HG02610 (cell line): ENCODE data around the gene PDK4.
"Not testable (repeated sequence)": the region's sequence is repeated elsewhere in the genome, so short reads cannot be mapped to it uniquely, and the experiment has no call there.

Experiments
- ATAC-seq: cut with Tn5 transposase; IDR thresholded peaks from one replicate; pipeline ENCODE4 v1.9.1; 2021; ENCODE audit warnings: mild to moderate bottlenecking, moderate library complexity; ENCODE audit not compliant: unreplicated experiment

The PDK4 gene

GRCh38 chr7:95578299-95578855 lies 17.9 kb downstream of the PDK4 start:
- no peak for ATAC-seq

- no peak for ATAC-seq
Observed at GRCh38 chr7:95577137-95577536, 19.2 kb downstream of the PDK4 start.

GRCh38 chr7:95569720-95570119 lies 26.6 kb downstream of the PDK4 start:
- ATAC-seq, result no peak

- ATAC-seq, result no peak
Observed at GRCh38 chr7:95560674-95561073, 35.6 kb downstream of the PDK4 start.

GRCh38 chr7:95558864-95559263 lies 37.5 kb downstream of the PDK4 start:
- no peak for ATAC-seq

GRCh38 chr7:95556777-95557176 lies 39.5 kb downstream of the PDK4 start:
- no peak for ATAC-seq

GRCh38 chr7:95553939-95554338 lies 42.4 kb downstream of the PDK4 start:
- no peak for ATAC-seq

- ATAC-seq, result not testable (repeated sequence)
Observed at GRCh38 chr7:95552010-95552926, 44.0 kb downstream of the PDK4 start.

- ATAC-seq, result no peak
Observed at GRCh38 chr7:95550546-95550945, 45.8 kb downstream of the PDK4 start.

GRCh38 chr7:95549818-95550529 lies 46.3 kb downstream of the PDK4 start:
- no peak for ATAC-seq

GRCh38 chr7:95547361-95548348 lies 48.7 kb downstream of the PDK4 start:
- no peak for ATAC-seq

- ATAC-seq, result no peak
Observed at GRCh38 chr7:95546647-95547046, 49.7 kb downstream of the PDK4 start.

- no peak for ATAC-seq
Observed at GRCh38 chr7:95545673-95546072, 50.6 kb downstream of the PDK4 start.

- ATAC-seq, result no peak
Observed at GRCh38 chr7:95545007-95545615, 51.2 kb downstream of the PDK4 start.

GRCh38 chr7:95544171-95544570 lies 52.1 kb downstream of the PDK4 start:
- no peak for ATAC-seq

- ATAC-seq, result no peak
Observed at GRCh38 chr7:95543312-95543711, 53.0 kb downstream of the PDK4 start.

GRCh38 chr7:95540366-95540765 lies 56.0 kb downstream of the PDK4 start:
- no peak for ATAC-seq

GRCh38 chr7:95539426-95539825 lies 56.9 kb downstream of the PDK4 start:
- ATAC-seq, result no peak

- no peak for ATAC-seq
Observed at GRCh38 chr7:95537468-95537867, 58.8 kb downstream of the PDK4 start.

GRCh38 chr7:95536656-95537311 lies 59.5 kb downstream of the PDK4 start:
- ATAC-seq, result no peak
